Lung (tissue), 12 donors: ENCODE measurements around the gene MRPS10. TPM values are rescaled to one million over a fixed set of nuclear protein-coding genes. Genes with fewer than 3 reads are reported as not detected.
A peak's percentile ranks its signal among the peaks of the same experiment; 100 is the strongest.

Source experiments
- ATAC-seq: fragments of 200-7000 bp; cut with Tn5 transposase; one replicate; pipeline ENCODE4 v1.9.1; 2020; ENCODE audit warnings: moderate number of reproducible peaks; ENCODE audit not compliant: insufficient read depth, low FRiP score
- DNase-seq, 3 donors: peaks; one replicate each; pipeline ENCODE4 v3.0.0-alpha.2; 2013 to 2017
- H3K27ac ChIP-seq, 2 donors: one replicate each; pipeline ENCODE4 v1.5.1; 2013; ENCODE audit warnings: mild to moderate bottlenecking in 2 of 2, moderate library complexity in 2 of 2, control low read depth in 1 of 2, inconsistent platforms in 1 of 2, low read depth in 1 of 2, low read length in 1 of 2
- H3K27me3 ChIP-seq, 3 donors: one replicate each; pipeline ENCODE4 v1.5.1; 2013; ENCODE audit warnings: low read length in 2 of 3; ENCODE audit not compliant: control insufficient read depth in 3 of 3, insufficient read depth in 3 of 3
- H3K36me3 ChIP-seq, 4 donors: one replicate each; pipeline ENCODE4 v1.5.1; 2013; ENCODE audit warnings: low read length in 4 of 4, mild to moderate bottlenecking in 1 of 4, moderate library complexity in 1 of 4; ENCODE audit not compliant: control insufficient read depth in 4 of 4, insufficient read depth in 4 of 4
- H3K4me1 ChIP-seq, 5 donors: one replicate each; pipeline ENCODE4 v1.5.1; 2013; ENCODE audit warnings: low read length in 5 of 5, mild to moderate bottlenecking in 2 of 5, moderate library complexity in 1 of 5; ENCODE audit not compliant: control insufficient read depth in 5 of 5, insufficient read depth in 5 of 5
- H3K4me3 ChIP-seq: one replicate; pipeline ENCODE4 v1.5.1; 2013; ENCODE audit warnings: mild to moderate bottlenecking, control low read depth, moderate library complexity
- H3K9ac ChIP-seq, 2 donors: one replicate each; pipeline ENCODE4 v1.5.1; 2013; ENCODE audit warnings: low read length in 2 of 2, control low read depth in 1 of 2; ENCODE audit not compliant: insufficient read depth in 1 of 2
- H3K9me3 ChIP-seq, 4 donors: one replicate each; pipeline ENCODE4 v1.5.1; 2013; ENCODE audit warnings: low read length in 3 of 4, mild to moderate bottlenecking in 1 of 4, moderate library complexity in 1 of 4; ENCODE audit not compliant: control insufficient read depth in 4 of 4, insufficient read depth in 3 of 4
- CTCF ChIP-seq: IDR thresholded peaks from 2 replicates; pipeline ENCODE4 v1.5.1; 2012; ENCODE audit warnings: mild to moderate bottlenecking; ENCODE audit errors: control extremely low read depth, extremely low read depth
- WGBS, 2 donors: extraction: QIAGEN DNeasy Blood & Tissue Kit; methylation state at CpG; one replicate each; pipeline ENCODE4 v1.1.7; 2013; 5-methylcytosine and 5-hydroxymethylcytosine counted together
- polyA plus RNA-seq, 2 donors: library from polyadenylated mRNA; stranded (reverse); fragments of 200-250 nt; gene quantifications; one replicate each; pipeline ENCODE4 v1.2.1, GENCODE V29; 2013
- total RNA-seq, 2 donors: library from RNA; depleted of rRNA in 1 of 2; stranded (reverse); fragments of >200 nt in 1 of 2; gene quantifications; one replicate each; pipeline ENCODE4 v1.2.1, GENCODE V29; 2014 to 2021
- donor health status: control.
- donor health status: control.
- donor health status: Bipolar disorder and iron deficiency.
- donor health status: healthy.
- donor health status: DM: yes; HTN: yes; CAD: no.

MRPS10 gene
- total and polyA plus RNA-seq, 4 donors = 19.7 to 26.5 (median 22.5) TPM

GRCh38 chr6:42168650-42169049 is 49.0 kb downstream of the MRPS10 start:
- 74 to 77% methylated on average over 6 of the region's 6 CpGs for WGBS, 2 donors
- Histone ChIP-seq H3K4me1 (no peaks in the 10 kb centered on the region), H3K27me3 (no peaks in the 10 kb centered on the region), H3K36me3 (no peaks in the 10 kb centered on the region), H3K27ac (no peak overlapping the region), H3K9me3 (no peaks in the 10 kb centered on the region), H3K4me3 (no peak overlapping the region), H3K9ac (no peak overlapping the region)
- no peak for TF ChIP-seq CTCF
- ATAC-seq (no peak), DNase-seq (no peak)

GRCh38 chr6:42166444-42167141 is 51.1 kb downstream of the MRPS10 start:
- H3K27ac ChIP-seq = no peak overlapping the region
- no peaks in the 10 kb centered on the region for H3K36me3 ChIP-seq
- H3K9me3 ChIP-seq = no peaks in the 10 kb centered on the region
- H3K4me3 ChIP-seq = no peak overlapping the region
- ATAC-seq (peak; percentile 83), DNase-seq (peak; percentile 70 to 75 (median 71))
- WGBS, 2 donors = 18 to 28% methylated on average over 8 of the region's 8 CpGs
- H3K4me1 ChIP-seq = no peaks in the 10 kb centered on the region
- peak; percentile 90 for TF ChIP-seq CTCF
- no peak overlapping the region for H3K9ac ChIP-seq
- H3K27me3 ChIP-seq = no peaks in the 10 kb centered on the region

DNA sequence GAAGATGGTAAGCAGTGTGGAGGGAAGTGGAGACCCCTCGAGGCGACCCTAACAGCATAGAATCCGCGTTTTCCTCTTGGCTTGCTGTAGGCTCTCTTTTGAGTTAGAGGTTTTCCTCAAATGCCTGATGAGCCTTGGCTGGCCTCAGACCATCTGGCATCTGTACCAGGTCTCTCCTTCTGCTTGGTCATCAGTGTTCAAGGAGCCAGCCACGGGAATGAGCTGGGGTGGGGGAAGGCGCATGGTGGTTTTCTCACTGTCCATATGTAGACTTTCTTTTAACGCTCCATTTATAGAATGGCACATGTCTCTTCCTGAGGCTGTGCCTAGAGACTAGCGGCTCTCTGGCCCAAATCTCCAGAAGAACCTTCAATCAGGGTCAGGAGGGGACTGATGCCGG is 52.6 kb downstream of the MRPS10 start:
- Histone ChIP-seq H3K4me1 (no peaks in the 10 kb centered on the region), H3K9me3 (no peaks in the 10 kb centered on the region), H3K27me3 (no peaks in the 10 kb centered on the region), H3K27ac (no peak overlapping the region), H3K9ac (no peak overlapping the region), H3K36me3 (no peaks in the 10 kb centered on the region), H3K4me3 (no peak overlapping the region)
- no peak for TF ChIP-seq CTCF
- 82 to 86% methylated on average over 9 of the region's 9 CpGs for WGBS, 2 donors
- DNase-seq (no peak), ATAC-seq (no peak)

DNA sequence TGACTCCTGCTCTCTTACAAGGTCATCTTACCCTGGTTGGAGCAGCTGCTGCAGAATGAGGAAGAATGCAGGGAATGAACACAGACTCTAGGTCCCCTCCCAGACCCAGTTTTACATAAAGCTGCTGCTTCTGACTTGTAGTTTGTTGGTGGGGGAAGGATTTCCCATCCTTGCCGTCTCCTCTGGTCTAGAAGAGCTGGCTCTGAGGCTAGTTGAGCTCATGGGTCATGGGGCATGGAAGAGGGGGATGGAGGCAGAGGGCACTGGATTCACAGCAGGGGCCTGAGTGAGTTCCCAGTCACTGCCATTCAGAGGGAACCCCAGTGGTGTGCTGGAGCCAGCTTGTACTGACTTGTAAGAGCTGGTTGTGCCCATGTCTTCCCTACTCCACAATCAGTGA is 53.7 kb downstream of the MRPS10 start:
- ATAC-seq = no peak

More for the DNA sequence above, 53.7 kb downstream of the MRPS10 start:
- DNase-seq = no peak
- TF ChIP-seq CTCF = no peak
- Histone ChIP-seq H3K27ac (no peak overlapping the region), H3K36me3 (no peaks in the 10 kb centered on the region), H3K4me1 (no peaks in the 10 kb centered on the region), H3K9ac (no peak overlapping the region), H3K27me3 (no peaks in the 10 kb centered on the region), H3K4me3 (no peak overlapping the region), H3K9me3 (no peaks in the 10 kb centered on the region)
- WGBS, 2 donors = 39 to 74% methylated on average over 1 of the region's 1 CpG
